ENCODE data around the gene RNF115. TPM values are rescaled to one million over a fixed set of nuclear protein-coding genes. Genes with fewer than 3 reads are reported as not detected.

RNF115 gene
- total RNA-seq, 1 experiment from 2014 or later = 11.0 TPM

DNA sequence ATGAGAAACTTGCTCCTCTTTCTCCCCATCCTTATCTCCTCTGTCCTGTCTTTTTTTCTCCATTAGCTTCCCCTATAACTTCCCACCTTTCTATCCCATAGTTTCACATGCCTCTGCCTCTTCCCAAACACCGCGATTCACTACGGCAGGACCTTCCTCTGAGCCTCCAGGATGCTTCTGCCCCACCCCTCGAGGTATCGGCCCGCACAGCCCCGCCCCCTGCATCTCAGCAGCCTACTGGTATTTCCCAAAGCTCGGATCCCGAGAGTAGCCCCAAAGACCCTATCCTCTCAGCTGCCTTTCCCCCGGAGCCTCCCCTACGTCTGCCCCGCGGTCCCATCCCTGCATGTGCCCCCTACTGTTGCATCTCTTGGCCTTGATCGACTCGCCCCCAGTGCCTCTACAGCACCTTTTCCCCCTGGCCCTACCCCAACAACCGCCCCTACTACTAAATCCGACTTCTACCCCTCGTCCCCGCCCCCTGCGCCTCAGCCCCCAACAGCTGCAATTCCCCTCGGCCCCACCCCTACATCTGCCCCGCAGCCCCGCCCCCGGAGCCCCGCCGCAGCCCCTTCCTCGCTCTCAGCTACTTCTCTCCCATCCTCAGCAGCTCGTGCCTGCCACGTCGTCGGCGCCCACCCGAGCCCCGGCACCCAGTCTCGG lies 34.5 kb upstream of the RNF115 start:
- Mint-ChIP-seq H3K36me3 (ENCODE audit: insufficient read depth in 1 of 3, low read depth in 3 of 3) (peaks cover 37 to 39% (median 38%) of the 10 kb centered on the region in 3 experiments), H3K4me1 (peaks cover 7 to 14% of the 10 kb centered on the region in 2 experiments), H3K4me3 (peak overlapping the region; percentile 92 to 97), H3K27me3 (ENCODE audit: low read depth) (peaks cover under 1% of the 10 kb centered on the region; the same call in 1 of the 2 replicates), H3K27ac (peak overlapping the region; percentile 95 to 98 (median 98); a peak in 6 of 7 replicates), H3K9me3 (peaks cover 4 to 5% of the 10 kb centered on the region in 2 experiments; a peak in 4 of 5 replicates)
- Histone ChIP-seq H3K79me2 (ENCODE audit: insufficient read depth, low read length) (no peaks in the 10 kb centered on the region), H3K27ac (ENCODE audit: insufficient read length, low read depth, low read length) (no peak overlapping the region), H4K8ac (replicated peaks; ENCODE audit: insufficient read length, low read depth, low read length) (no peak overlapping the region), H3K23ac (ENCODE audit: insufficient read length, low read depth, low read length) (no peak overlapping the region), H3T11ph (ENCODE audit: low read length) (no peak overlapping the region), H2BK20ac (ENCODE audit: low read depth, low read length, poor library complexity, severe bottlenecking) (no peak overlapping the region), H2AFZ (ENCODE audit: low read length) (no peak overlapping the region), H3K4me1 (ENCODE audit: insufficient read depth, low read length) (peaks cover 4% of the 10 kb centered on the region; the same call in 1 of the 2 replicates), H3K4me2 (ENCODE audit: insufficient read depth, insufficient read length, low read length) (peak overlapping the region; percentile 86), H4K20me1 (ENCODE audit: control insufficient read depth, insufficient read depth, insufficient read length) (no peaks in the 10 kb centered on the region), H2BK120ac (ENCODE audit: low read depth, low read length, poor library complexity, severe bottlenecking) (no peak overlapping the region), H2BK15ac (ENCODE audit: low read depth, low read length) (no peak overlapping the region), H3K79me1 (ENCODE audit: insufficient read depth, low read depth, low read length, poor library complexity, severe bottlenecking) (peaks cover 3% of the 10 kb centered on the region), H3K9me3 (ENCODE audit: control insufficient read depth, low read depth, low read length) (no peaks in the 10 kb centered on the region), H4K5ac (ENCODE audit: insufficient read length, low read depth, low read length) (no peak overlapping the region), H3K23me2 (ENCODE audit: insufficient read length, low read depth, low read length, poor library complexity, severe bottlenecking) (no peaks in the 10 kb centered on the region), H2BK12ac (ENCODE audit: insufficient read length, low read depth, low read length) (no peak overlapping the region), H4K91ac (ENCODE audit: insufficient read length, low read depth, low read length) (no peak overlapping the region), H3K9ac (ENCODE audit: extremely low read depth, insufficient read length, low read length) (peak overlapping the region; percentile 64), H3K27me3 (ENCODE audit: insufficient read depth, low read length) (no peaks in the 10 kb centered on the region), H3K4ac (ENCODE audit: low read depth, low read length) (no peak overlapping the region), H3K14ac (ENCODE audit: insufficient read depth, low read length) (peak overlapping the region; percentile 81; the same call in 1 of the 2 replicates), H2AK5ac (ENCODE audit: insufficient read length, low read length) (no peak overlapping the region), H2BK5ac (ENCODE audit: insufficient read length, low read length) (no peak overlapping the region), H3K18ac (ENCODE audit: insufficient read length, low read depth, low read length) (peak overlapping the region; percentile 90), H3K56ac (ENCODE audit: insufficient read length, low read depth, low read length) (no peak overlapping the region)
- peak; percentile 92 for DNase-seq
- TF ChIP-seq, protein P1, sequence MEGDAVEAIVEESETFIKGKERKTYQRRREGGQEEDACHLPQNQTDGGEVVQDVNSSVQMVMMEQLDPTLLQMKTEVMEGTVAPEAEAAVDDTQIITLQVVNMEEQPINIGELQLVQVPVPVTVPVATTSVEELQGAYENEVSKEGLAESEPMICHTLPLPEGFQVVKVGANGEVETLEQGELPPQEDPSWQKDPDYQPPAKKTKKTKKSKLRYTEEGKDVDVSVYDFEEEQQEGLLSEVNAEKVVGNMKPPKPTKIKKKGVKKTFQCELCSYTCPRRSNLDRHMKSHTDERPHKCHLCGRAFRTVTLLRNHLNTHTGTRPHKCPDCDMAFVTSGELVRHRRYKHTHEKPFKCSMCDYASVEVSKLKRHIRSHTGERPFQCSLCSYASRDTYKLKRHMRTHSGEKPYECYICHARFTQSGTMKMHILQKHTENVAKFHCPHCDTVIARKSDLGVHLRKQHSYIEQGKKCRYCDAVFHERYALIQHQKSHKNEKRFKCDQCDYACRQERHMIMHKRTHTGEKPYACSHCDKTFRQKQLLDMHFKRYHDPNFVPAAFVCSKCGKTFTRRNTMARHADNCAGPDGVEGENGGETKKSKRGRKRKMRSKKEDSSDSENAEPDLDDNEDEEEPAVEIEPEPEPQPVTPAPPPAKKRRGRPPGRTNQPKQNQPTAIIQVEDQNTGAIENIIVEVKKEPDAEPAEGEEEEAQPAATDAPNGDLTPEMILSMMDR (conservative IDR thresholded peaks at IDR 0.05) = no peak
- WGBS (ENCODE audit: extremely low coverage, insufficient read length, low lambda C conversion rate) = no CpG with 5 or more reads among the region's 35 CpGs
